ENCODE measurements around the gene TRIO.

TRIO gene

GRCh38 chr5:14209222-14209822 lies 66.2 kb downstream of the TRIO start:
- DNase-seq (ENCODE audit: low spot score), result no peak

DNA sequence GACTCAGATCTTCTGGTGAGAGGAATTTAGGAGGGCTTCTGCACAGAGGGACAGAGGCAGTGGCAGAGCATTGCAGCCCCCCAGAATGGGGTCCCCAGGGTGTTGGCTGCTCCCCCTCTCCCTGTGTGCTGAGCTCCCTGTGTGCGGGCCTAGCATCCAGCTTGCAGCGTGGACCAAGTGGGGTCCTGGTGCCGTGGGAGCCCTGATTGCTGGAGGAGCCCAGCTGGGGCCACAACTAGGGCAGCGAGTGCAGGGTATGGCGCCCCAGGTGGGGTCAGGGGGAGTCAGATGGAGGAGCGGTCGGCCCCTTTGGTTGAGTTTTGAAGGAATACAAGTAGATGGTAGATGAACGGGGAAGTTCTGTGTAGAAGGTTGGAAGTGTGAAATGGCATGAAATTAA lies 66.7 kb downstream of the TRIO start:
- DNase-seq (ENCODE audit: low spot score), result no peak

- DNase-seq (ENCODE audit: low spot score), result no peak
Observed at GRCh38 chr5:14210729-14211128, 67.6 kb downstream of the TRIO start.

DNA sequence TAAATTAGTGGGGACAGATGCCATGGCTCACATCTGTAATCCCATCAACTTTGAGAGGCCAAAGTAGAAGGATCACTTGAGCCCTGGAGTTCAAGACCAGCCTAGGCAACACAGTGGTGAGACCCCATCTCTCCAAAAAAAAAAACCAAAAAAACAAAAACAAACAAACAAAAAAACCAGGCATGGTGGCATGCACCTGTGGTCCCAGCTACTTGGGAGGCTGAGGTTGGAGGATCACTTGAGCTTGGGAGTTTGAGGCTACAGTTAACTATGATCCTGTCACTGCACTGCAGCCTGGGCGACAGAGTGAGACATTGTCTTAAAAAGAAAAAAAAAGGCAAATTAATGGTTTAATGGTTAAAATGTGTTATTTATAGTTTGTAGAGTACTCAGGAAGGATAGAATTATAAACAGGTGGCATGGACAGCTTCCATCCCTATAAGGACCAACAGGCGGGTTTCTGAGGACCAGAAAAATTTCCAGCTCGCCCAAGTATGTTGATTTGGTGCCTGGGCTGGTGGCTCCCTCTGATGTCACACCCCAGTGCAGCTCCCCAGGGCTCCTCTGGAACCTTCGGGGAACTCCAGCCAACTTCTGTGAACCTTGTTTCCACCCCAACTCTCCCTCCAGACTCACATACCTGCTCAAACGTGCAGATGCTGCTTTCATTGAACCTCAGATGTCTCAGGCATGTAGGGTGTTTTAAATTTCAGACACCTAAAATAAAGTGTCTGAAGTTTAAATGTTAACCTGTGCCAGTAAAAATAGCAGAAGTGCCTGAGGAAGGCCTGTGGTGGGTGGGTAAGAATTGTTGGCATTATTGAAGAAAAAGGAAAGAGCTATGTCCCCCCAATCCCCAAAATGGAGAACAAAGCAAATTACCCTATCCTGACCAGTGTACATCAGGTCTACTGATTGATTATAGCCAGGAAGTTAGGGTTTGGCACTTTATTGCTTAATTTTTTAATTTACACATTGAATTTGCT lies 69.0 kb downstream of the TRIO start:
- DNase-seq (ENCODE audit: low spot score), result no peak

DNA sequence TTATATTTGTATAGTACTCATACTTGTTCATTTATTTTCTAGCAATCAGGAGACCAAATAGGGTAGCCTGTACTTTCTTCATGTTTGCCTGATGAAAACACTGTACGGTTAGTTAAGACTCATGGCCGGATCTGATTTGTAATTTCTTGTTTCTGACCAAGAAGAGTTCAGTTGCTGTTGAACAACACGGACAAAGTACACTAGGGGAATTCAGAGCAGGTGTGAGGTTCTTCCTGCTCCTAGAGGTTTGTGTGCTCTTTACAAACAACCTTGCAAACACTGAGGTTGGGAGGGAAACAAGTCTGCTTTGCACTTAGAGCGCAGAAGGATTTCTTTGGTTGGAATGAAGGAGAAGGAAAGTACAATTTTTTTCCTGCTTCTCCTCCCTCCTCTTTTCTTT lies 69.7 kb downstream of the TRIO start:
- DNase-seq (ENCODE audit: low spot score), result no peak

GRCh38 chr5:14213253-14213652 lies 70.1 kb downstream of the TRIO start:
- DNase-seq (ENCODE audit: low spot score), result no peak

DNA sequence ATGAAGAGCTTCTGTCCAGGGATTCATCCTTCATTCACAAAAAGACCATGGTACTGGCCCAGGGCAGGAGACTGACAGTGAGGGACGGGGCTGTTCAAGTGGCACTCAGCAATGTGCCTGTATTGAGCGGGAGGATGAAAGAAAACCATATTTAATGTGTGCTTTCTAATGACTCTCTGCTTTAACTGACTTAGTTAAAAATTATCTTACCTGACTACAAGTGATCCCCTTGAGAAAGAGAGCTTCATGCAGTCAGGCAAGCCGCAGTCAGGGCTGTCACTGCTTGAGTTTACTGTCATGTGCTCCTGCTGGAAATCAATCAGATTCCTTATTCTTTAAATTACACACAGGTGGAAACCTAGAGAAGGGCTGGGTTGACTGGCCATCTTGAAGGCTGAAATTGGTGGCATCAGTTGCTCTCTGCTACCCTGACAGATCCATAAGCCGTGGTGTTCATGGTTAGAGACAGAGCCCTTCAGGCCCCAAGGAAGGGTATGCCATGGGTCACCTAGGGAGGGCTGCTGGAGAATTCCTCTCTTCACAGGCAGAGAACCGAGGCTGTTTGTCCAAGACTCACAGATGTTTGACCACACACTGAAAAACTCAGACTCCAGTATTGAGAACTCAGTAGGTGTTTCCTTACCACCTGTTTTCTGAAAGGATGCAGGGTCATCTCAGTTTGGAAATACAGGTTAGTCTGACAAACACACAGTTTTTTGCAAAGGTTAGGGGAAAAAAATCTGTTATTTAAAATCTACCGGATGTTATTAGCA lies 70.9 kb downstream of the TRIO start:
- no peak for DNase-seq (ENCODE audit: low spot score)

DNA sequence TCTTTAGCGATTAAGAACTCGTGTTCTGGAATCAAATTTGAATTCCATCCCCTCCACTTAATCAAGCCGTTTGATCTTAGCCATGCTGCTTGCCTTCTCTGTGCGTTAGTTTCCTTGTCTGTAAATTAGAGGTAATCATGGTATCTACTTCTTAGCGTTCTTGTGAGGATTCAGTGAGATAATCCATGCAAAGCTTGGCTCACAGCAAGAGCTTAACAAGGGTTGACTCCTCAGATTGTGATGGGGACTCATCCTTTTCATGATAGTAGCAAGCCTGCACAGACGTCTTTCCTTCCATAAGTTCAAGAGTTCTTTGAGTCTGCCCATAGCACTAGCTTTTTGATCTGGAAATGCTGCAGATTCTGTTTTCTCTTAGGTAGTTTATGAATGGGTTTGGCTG lies 72.8 kb downstream of the TRIO start:
- no peak for DNase-seq (ENCODE audit: low spot score)

- DNase-seq (ENCODE audit: low spot score), result no peak
Observed at GRCh38 chr5:14216372-14216771, 73.2 kb downstream of the TRIO start.

GRCh38 chr5:14216902-14217301 lies 73.8 kb downstream of the TRIO start:
- no peak for DNase-seq (ENCODE audit: low spot score)

DNA sequence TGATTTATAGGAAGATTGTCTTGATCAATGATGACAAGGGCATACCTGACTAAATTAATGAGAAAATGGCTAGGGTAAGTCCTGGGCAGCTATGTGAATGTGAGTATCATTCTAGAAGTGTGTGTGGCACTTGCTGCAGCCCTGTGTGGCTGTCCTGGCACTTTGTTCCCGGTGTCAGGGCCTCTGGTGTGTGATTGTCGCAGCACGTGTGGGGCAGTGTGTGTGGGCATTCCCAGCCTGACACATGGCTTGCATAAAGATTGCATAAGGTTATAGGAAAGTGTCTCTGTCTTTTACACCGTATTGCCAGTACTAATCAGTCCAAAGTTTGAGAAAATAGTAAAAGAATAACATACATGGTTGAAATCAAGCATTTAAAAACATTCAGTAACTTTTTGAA lies 74.4 kb downstream of the TRIO start:
- no peak for DNase-seq (ENCODE audit: low spot score)

DNA sequence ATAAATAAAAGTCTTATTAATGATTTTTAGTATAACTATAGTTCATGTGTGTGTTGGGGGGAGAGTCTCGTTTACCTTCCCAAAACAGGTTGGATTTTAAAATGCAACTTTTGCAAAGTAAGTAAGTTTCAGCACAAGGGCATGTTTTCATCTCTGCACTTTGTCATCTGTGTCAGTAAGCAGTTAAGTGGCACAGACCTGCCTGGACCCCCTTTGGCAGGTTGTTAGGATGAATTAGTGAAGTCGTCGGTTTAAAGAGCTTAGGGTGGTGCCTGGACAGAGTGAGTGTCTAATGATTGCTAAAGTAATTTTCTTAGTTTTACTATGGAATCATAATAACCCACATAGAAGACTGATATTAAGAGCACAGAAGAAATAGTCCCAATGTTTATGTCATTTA lies 74.9 kb downstream of the TRIO start:
- DNase-seq (ENCODE audit: low spot score), result no peak

GRCh38 chr5:14218480-14218879 lies 75.3 kb downstream of the TRIO start:
- DNase-seq (ENCODE audit: low spot score), result no peak

- no peak for DNase-seq (ENCODE audit: low spot score)
Observed at GRCh38 chr5:14218897-14219573, 75.9 kb downstream of the TRIO start.

DNA sequence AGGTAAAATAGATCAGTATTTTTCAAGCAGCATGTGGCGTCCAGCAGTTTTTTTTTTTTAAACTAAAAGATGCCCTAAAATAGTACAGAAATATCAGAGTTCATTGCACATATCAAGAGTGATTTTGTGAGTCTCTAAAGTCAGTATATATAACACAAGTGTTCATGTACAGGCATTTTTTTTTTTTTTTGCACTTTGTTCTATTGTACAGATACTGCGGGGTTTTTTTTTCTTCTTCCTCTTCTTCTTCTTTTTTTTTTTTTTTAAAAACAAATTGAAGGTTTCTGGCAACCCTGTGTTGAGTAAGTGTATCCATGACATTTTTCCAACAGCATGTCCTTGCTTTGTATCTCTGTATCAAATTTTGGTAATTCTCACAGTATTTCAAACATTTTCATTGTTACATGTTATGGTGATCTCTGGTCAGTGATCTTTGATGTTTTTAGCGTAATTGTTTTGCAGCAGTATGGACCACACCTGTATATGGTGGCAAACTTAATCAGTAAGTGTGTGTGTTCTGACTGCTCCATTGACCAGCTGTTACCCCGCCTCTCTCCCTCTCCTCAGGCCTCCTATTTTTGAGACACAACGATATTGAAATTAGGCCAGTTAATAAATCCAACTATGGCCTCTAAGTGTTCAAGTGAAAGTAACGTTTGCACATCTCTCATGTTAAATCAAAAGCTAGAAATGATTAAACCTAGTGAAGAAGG lies 76.8 kb downstream of the TRIO start:
- DNase-seq (ENCODE audit: low spot score), result no peak

GRCh38 chr5:14220642-14221041 lies 77.5 kb downstream of the TRIO start:
- DNase-seq (ENCODE audit: low spot score), result no peak

DNA sequence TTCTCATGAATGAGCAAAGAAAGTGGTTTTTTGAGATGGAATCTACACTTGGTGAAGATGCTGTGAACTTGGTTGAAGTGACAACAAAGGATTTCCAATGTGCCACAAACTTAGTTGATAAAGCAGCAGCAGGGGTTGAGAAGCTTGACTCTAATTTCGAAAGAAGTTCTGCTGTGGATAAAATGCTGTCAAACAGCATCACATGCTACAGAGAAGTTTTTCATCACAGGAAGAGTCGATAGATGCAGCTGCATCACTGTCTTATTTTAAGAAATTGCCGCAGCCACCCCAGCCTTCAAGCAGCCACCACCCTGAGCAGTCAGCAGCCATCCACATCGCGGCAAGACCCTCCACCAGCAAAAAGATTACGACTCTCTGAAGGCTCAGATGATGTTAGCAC lies 78.6 kb downstream of the TRIO start:
- no peak for DNase-seq (ENCODE audit: low spot score)

GRCh38 chr5:14222206-14222605 lies 79.1 kb downstream of the TRIO start:
- DNase-seq (ENCODE audit: low spot score), result no peak

DNA sequence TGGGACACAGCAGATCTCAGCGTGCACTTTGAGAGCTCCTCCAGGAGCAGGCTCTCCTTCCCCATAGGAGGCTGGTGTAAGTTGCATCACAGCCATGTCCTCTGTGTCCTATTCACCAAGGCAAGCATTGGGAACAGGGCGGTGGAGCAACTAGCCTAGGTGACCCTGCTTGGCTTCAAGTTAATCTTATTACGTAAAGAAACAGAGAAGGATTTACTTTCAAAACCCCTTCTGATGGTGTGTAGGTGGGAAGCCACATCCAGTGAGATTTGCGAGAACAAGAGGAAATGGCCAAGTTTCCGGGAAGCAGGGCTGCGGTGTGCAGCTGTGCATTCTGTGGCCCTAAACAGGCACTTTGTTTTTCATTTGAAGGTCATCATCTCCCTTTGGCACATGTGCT lies 80.2 kb downstream of the TRIO start:
- DNase-seq (ENCODE audit: low spot score), result no peak

DNA sequence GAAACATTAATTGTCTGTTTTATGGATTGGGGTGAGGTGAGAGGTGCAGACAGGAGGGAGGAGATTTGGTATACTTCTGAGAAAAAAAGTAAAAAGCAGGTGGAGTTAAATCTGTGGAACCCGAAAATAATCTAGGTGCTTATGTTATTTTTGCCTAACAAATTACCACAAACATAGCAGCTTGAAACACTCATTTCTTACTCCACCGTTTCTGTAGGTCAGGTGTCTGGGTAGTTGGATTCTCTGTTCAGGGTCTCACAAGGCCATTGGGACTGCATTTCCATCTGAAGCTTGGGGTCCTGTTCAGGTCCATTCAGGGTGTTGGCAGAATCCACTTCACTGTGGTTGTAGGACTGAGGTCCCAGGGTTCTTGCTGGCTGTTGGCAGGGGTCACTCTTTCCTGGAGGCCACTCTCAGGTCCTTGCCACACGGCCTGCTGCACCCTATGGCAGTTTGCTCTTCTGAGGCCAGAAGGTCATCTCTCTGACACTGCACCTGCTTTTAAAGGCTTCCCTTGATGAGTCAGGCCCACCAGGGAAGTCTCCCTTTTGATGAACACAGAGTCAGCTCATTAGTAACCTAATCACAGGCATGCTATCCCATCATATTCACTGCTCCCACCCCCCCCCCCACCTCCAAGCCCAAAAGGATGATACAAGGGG lies 82.2 kb downstream of the TRIO start:
- no peak for DNase-seq (ENCODE audit: low spot score)

GRCh38 chr5:14226149-14226548 lies 83.0 kb downstream of the TRIO start:
- DNase-seq (ENCODE audit: low spot score), result no peak
